Right ventricle myocardium inferior (tissue), 1 donor: Measurements from ENCODE around the gene SLC12A5. TPM values are rescaled to one million over a fixed set of nuclear protein-coding genes. Genes with fewer than 3 reads are reported as not detected.

Experiments used
- ATAC-seq: fragments of 200-7000 bp; cut with Tn5 transposase; one replicate; pipeline ENCODE4 v1.9.1; 2020; ENCODE audit warnings: mild to moderate bottlenecking, moderate library complexity
- DNase-seq: peaks from one replicate; pipeline ENCODE4 v3.0.0; 2021; ENCODE audit errors: missing footprints
- intact Hi-C: fragments of 100-400 bp; cut with DNase I; formaldehyde crosslinking; loops from one replicate; pipeline ENCODE4 v1.11.0; 2022
- total RNA-seq: library from RNA; stranded (reverse); fragmentation: NEBNext Ultra II Directional; extraction: Animal tissue kit (Norgen Biotek cat#: 25700); gene quantifications from one replicate; pipeline ENCODE4 v1.2.1, GENCODE V29; 2021
- donor health status: DM: no; HTN: yes; CAD: no; lungs with severe emphysema.

The SLC12A5 gene
- total RNA-seq, 1 donor from 2014 or later, result not detected

DNA sequence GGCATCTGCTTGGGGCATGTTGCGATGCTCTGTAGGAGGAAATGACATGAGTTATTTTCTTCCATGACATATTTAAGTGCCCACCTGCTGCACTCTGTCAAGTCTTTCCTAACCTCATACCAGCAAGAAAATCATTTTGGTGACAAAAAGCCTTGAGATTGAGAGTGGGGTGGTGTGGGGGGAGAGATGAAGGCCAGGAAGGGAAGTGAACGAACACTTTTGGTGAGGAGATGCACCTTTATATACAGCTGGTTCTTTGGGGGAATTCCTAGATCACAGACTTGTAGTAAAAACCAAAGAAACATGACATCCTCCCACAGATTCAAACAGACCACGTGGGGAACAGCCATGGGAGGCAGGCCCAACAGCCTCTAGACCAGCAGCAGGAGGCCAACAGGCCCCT, 34.6 kb downstream of the SLC12A5 start:
- intact Hi-C loops, result no loop called here
- ATAC-seq, result no peak

DNA sequence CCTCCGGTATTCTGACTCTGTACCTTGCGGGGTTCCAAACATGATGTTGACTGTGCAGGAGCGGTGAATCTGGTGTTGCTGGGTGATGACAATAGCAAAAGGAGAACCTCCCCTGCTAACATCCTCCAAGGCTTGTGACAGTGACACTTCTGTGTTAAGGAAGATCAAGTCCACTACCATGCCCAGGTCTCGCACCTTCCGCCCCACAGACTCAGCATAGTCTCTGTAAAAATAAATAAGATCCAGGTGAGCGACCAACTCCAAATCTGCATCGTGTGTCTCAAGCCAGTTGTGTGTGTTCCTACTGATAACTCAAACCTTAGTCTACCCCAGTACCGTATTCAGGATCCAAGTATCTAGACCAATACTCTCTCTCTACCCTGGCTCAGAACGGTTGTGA, 36.0 kb downstream of the SLC12A5 start:
- ATAC-seq (no peak), DNase-seq (no peak)
- intact Hi-C loops, result no loop called here

More for the DNA sequence above, 34.6 kb downstream of the SLC12A5 start:
- no peak for DNase-seq

DNA sequence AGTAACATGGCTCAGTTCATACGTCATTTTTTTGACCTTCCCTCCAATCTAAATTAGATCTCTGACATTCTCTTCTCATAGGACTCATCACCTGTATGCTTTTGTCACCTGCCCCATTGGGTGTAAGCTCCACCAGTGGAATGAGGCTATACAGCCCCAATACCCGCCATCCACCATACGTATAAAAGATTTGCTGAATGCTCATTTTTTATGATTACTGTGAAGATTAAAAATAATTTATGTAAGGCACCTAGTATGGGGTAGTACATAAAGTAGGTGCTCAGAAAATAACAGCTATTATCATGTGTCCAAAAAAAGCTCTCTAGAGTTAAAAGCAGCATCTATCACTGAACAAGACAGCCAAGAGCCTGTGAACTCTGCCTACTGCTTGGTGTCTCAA, 36.7 kb downstream of the SLC12A5 start:
- intact Hi-C loops, result no loop called here
- no peak for DNase-seq
- no peak for ATAC-seq

DNA sequence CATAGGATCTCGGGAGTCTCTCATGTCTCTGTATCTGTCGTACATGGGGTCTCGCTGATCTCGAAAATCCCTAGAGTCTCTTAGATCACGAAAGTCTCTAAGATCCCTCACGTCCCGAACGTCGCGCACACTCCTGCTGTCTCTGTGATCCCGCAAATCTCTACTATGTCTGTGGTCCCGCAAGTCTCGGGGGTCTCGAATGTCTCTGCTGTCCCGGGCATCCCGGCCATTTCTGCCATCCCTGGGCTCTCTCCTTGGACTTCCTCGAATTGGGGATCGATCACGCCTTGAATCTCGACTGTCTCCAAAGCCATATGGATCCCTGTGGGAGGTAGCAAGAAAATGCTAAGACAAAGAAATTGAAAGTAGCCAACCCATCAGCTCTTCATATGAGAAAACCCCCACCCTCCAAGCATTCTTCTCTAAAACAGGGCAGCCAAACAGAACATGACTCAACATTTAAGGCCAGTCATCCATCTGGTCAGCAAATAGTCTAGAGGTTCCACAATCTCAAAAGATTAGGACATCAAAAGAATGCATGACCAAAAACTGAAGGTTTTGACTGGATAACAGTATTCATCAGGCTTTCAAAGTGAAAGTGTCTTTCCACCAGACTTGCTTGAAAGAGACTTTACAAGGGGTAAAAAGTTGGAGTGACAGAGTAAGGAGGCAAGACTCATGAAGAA, 41.3 kb downstream of the SLC12A5 start:
- DNase-seq (no peak), ATAC-seq (no peak)
- intact Hi-C loops, result no loop called here

DNA sequence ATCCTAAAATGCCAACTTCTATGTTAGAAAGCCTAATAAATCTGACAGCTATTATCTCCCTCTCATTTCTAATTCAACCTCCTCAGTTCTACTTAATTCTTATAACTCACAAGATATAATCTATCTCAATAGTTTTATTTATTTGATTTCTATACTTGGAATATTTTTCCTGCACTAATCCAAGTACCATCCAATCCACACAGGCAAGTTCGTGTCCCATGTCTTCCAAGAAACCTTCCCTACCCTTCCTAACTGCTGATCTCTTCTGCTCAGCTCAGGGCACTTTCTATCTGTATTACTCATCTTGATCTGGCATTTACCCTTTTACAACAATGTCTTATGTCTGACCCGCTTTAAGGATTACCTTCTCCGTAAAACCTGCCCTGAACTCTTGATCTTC, 42.6 kb downstream of the SLC12A5 start:
- intact Hi-C loops, result no loop called here
- ATAC-seq, result no peak
- no peak for DNase-seq

DNA sequence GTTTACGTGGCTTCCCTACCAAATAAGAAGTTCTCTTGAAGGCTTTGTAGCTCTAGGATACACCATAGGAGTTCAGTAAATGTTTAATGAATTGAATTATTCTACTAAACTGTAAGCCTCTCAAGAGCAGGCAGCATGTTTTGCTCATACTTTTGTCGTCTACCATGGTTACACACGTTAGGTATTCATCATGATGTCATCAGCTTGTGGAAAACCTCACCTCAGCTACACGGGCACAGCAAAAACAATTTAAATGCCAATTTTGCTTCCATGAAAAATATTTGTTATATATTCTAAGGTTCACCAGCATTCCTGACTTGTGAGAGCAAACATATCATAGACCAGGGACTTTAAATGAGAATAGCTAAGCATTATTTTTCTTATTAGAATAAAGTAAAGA, 44.0 kb downstream of the SLC12A5 start:
- ATAC-seq, result no peak
- no peak for DNase-seq
- intact Hi-C loops, result no loop called here

DNA sequence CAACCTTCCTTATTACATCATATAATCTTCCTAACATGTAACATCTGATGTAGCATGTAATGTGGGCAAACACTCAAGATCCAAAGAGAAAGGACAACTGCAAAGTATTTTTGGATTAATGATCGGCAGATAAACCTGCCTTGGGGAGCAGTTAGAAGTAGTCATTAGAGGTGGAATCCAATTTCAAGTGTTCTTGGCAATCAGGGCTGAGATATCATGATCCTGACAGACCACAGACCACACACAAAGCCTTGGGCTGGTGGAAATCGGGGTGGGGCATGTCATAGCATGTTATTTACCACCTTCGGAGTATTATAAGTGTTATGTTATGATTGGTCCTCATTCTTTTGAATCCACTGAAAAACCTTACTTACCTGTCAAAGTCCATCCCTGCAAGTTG, 44.4 kb downstream of the SLC12A5 start:
- ATAC-seq (no peak), DNase-seq (no peak)
- intact Hi-C loops, result no loop called here

DNA sequence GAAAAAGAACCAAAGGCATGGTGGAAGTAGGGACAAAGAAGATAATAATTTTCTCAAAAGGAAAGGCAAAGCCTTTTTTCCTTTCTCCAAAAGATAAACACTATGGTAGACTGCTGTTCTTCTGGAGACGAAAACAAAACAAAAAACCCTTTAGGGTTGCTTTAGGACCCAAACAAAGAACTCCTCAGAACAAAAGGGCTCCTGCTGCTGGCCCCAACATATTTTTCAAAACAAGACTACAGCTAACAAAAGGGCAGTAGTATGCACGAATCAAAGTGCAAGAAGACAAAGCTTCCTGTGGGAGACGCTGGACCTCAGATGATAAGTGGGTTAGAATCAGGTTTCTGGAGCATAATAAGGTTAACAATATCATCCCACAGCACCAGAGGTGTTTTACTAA, 45.0 kb downstream of the SLC12A5 start:
- ATAC-seq (no peak), DNase-seq (no peak)
- intact Hi-C loops, result no loop called here

DNA sequence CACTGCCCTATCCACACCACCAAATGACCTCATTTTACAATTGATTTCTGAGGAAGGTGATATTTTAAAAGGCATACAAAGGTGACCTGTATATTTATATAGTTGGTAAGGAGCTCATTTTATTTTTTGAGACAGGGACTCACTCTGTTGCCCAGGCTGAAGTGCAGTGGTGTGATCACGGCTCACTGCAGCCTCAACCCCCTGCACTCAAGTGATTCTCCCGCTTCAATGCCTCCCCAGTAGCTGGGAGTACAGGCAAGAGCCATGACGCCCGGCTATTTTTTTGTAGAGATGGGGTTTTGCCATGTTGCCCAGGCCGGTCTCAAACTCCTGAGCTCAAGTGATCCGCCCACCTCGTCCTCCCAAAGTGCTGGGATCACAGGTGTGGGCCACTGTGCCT, 47.8 kb downstream of the SLC12A5 start:
- DNase-seq, result no peak
- intact Hi-C loops, result no loop called here
- no peak for ATAC-seq

DNA sequence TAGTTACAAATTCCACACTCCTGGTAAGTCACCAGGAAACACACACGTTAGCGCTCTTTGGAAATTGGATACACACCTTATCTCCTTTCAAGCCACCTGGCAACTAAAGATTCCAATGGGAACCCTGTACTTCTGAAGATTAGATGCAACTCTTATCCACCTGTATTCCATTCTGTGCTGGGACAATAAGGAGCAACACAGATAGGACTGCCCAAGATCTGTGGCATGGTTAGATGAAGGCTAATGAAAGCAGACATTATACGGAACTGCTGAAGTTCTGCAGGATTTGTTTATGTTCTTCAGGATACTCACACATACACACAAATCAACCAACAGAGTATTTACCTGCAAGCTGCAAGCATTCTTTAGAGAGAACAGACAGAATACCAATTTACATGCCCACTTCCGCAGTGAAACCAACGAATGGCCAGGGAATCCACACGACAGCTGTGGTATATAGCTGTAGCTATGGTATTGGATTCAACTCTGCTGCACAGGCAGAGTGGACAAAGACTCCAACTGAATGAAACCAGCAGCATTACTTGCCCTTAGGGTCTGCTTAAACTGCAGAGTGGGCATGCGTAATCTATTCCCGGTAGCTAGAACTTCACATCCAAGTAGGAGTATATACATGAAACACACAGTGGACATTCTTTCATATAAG, 48.8 kb downstream of the SLC12A5 start:
- no peak for ATAC-seq
- DNase-seq, result no peak
- intact Hi-C loops, result no loop called here

DNA sequence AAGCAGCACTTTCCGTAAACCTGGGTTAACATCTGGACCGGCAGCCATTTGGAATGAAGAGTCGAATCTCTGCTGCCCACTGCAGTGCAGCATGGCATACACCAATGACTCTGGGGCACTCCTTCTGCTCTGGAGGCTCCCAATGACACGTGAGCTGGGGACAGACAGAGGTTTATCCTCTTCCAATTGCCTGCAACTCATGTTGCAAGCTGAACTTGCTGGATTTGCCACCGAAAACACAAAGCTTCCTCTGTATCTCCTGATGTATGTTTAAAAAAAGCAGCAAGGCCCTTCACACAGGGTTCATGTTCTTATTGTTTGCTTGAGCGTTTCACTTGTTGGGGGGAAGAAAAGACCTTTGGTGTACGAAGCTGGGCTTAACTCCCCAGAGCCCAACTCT, 49.9 kb downstream of the SLC12A5 start:
- ATAC-seq, result no peak
- intact Hi-C loops, result no loop called here
- DNase-seq, result no peak

DNA sequence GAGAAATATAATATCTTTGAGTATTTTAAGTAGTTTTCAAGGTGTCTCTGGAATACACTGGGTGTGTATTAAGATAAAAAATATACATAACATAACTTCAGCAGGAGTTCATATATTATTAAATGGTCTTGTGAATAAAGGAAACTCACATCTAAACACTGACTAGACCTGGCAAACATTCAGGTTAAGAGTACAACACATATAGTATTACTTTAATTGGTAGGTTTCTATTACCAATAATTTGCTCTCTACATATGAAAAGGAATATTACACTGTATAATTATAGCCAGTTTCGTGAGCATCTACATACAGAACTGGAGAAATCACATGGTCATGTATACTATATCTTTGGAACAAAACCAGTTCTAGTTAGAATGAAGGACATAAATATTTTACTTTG, 52.1 kb downstream of the SLC12A5 start:
- DNase-seq (no peak), ATAC-seq (no peak)
- intact Hi-C loops, result loop anchor here (10.0 kb wide), 1 partner anchor 256 kb away; the partner anchor contains the start of gene TNNC2

DNA sequence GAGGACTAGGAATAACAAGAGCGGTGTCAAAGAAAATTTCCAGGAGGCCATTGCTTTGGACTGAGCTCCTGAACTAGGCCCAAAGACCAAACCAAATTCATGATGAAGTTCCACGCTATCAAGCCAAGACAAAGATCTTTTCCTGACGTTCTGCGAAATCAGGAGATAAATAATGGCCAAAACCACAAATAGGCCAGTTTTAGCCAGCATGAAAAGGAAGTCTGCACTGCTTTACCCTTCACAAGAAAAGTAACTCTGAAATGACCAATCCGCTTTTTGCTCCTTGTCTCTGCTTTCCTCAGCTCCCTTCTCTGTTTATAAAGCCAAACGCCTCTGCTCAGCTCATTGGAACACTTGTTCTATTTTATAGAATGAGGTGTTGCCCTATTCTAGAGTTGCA, 54.1 kb downstream of the SLC12A5 start:
- no peak for ATAC-seq
- DNase-seq, result no peak
- intact Hi-C loops, result loop anchor here (10.0 kb wide), 1 partner anchor 258 kb away; the partner anchor contains the start of gene TNNC2

DNA sequence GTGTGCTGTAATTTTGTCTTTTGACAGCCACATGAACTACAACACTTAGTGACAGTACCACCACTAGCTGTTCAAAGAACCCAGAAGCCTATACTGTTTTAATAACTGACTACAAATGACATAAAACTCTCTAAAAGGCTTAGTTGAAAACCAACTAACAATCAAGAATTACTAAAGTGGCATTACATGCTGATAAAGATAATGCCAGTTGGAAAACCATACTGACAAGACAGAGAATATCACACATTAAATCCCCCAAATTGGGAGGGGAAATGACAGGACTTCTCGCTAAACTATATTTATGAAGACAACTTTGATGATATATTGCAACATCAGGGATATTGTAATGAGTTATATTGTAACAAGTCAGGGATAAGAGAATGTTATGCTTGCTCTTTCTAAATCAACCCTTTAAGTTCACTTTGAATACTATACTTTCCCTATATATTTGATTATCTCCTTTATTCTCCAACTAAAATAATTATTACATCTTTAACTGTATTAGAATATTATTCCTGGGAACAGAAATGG, 54.6 kb downstream of the SLC12A5 start:
- intact Hi-C loops, result loop anchor here (10.0 kb wide), 1 partner anchor 259 kb away; the partner anchor contains the start of gene TNNC2
- DNase-seq (no peak), ATAC-seq (no peak)

DNA sequence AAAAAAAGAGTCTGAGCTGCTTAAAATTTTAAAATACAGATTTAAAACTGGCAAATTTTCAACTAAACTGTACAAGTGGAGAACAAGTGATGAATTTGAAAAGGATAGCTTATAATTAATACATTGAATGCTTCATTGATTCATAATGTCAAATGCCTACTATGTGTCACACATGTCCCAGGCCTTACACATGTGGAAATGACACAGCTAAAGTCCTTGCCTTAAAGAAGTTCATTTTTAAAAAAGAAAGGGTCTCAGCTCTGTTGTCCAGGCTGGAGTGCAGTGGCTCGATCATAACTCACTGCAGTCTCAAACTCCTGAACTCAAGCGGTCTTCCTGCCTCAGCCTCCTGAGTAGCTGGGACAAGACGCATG, 55.8 kb downstream of the SLC12A5 start:
- ATAC-seq (no peak), DNase-seq (no peak)
- intact Hi-C loops, result loop anchor here (5.0 to 10.0 kb wide), 2 partner anchors 57 to 260 kb away; partner anchors contain the start of genes SLC12A5 and TNNC2

DNA sequence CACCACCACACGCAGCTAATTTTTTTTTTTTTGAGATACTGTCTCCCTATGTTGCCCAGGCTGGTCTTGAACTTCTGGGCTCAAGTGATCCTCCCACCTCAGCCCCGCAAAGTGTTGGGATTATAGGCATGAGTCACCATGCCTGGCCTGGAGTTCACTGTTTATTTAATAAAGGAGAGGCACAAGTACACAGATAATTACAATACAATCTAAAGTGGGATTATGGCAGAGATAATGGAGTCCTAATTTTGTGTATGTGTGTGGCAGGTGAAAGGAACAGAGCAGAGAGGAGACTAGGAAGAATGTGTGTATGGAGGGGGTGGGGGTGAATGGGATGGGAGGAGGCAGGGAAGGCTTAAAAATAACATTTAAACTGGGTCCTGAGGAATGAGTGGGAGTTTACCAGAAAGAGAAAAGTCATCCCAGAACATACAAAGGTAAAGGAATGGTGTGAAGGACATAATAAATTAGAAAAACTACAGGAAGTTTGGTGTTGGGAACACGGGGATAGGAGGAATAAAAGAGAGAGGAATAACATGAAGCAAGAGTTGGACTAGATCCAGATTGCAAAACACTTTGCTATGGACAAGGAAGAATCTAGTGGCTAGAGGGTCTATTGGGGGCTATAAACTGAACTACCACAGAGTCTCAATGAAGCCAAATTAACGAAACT, 56.3 kb downstream of the SLC12A5 start:
- no peak for ATAC-seq
- intact Hi-C loops, result loop anchor here (5.0 to 10.0 kb wide), 2 partner anchors 58 to 261 kb away; partner anchors contain the start of genes SLC12A5 and TNNC2
- no peak for DNase-seq

DNA sequence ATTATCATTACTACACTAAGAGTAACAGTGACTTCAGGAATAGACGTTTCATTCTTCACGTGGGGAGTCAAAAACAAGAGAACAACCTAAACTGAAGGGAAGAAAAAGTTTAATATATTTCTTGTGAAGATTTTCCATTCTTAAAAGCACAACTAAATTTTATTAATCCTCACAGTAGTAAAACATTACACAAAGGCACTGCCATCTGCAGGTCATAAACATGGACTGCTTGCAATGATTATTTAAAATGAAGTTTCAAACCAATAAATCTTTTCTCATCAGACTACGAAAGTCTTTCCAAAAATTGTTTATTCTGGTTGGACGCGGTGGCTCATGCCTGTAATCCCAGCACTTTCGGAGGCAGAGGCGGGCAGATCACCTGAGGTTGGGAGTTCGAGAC, 58.1 kb downstream of the SLC12A5 start:
- DNase-seq, result no peak

DNA sequence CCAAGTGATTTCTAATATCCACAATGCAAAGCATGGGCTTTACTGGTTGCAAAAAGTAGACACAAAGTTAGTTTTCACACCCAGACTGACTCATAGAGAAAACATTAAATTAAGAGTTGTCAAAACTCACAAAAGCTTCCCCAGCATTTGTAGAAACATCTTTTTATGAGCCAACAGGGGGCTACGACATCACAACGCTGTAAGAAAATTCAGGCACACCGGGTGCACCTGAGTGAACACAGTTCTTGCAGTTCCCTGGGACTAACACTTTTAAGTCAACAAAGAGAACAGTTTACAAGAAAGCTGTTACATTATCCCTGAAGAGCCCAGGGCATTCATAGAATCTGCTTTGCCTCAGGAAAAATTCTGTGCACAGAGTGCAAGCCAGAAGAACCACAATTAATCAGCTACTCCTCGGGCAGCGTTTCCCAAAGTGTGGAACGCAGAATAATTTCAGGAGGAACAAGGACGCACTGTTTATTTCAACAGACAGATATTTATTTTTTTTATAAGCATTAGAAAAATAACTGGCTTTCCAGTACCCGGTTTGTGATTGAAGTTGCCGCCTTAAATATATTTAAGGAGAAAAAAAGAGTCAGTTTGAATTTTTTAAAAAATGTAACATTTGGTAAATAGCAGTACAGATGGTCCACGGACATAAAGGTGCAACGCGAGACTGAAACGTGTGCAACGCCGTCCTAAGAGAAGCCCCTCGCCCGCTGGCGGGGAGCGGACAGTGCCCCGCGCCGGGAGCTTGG, 59.6 kb downstream of the SLC12A5 start:
- intact Hi-C loops, result loop anchor here (5.0 to 10.0 kb wide), 2 partner anchors 61 to 264 kb away; partner anchors contain the start of genes SLC12A5 and TNNC2
- no peak for ATAC-seq

More for the DNA sequence above, 58.1 kb downstream of the SLC12A5 start:
- ATAC-seq, result no peak
- intact Hi-C loops, result loop anchor here (5.0 to 10.0 kb wide), 2 partner anchors 60 to 262 kb away; partner anchors contain the start of genes SLC12A5 and TNNC2

DNA sequence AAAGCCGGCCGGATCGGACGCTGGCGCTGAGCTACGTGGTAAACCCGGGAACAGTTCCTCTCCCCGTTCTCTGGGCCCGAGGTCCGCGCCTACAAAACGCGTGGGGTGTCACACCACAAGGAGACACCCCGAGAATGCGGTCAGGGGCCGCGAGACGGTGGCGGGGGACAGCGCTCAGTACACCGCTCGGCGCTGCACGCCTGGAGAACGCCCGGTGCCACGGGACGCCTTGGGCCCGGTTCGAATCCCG, 60.1 kb downstream of the SLC12A5 start:
- peak; percentile 80 for DNase-seq
- peak; percentile 35 for ATAC-seq
- intact Hi-C loops, result loop anchor here (5.0 to 10.0 kb wide), 2 partner anchors 62 to 264 kb away; partner anchors contain the start of genes SLC12A5 and TNNC2

More for the DNA sequence above, 59.6 kb downstream of the SLC12A5 start:
- no peak for DNase-seq
